ENCODE measurements around the gene PLEKHG5.
"Not testable (repeated sequence)": the region's sequence is repeated elsewhere in the genome, so short reads cannot be mapped to it uniquely, and the experiment has no call there.

The PLEKHG5 gene

DNA sequence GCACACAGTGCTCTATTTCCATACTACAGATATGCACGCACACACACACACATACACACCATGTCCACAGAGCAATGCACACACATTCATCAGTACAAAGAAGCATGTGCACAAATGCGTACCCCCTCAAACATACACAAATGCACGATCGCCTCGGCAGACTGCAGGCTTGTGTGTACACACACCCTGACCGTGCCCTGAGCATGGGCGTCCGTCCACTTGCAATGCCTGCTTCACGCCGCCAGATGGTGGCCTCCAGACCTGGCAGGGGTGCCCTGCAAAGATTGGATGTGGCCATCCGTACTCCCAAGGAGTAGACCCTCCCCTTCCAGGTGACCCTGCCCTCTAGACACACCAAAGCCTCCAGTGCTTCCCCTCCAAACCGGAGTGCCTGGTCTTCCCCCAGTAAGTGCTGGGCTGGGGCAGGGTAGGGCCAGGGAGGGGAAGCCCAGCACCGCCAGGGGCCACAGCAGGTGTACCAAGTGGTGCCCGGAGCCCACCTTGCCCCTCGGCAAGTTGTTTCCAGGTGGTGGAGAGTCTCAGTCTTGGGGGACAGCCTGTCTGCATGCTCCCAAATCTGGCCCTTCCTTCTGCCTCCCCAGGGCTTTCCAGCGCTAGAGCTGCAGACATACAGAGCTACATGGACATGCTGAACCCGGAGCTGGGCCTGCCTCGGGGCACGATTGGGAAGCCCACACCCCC is 46.3 kb downstream of the PLEKHG5 start:
- peak; percentile 34 for DNase-seq (ENCODE audit: low spot score)

DNA sequence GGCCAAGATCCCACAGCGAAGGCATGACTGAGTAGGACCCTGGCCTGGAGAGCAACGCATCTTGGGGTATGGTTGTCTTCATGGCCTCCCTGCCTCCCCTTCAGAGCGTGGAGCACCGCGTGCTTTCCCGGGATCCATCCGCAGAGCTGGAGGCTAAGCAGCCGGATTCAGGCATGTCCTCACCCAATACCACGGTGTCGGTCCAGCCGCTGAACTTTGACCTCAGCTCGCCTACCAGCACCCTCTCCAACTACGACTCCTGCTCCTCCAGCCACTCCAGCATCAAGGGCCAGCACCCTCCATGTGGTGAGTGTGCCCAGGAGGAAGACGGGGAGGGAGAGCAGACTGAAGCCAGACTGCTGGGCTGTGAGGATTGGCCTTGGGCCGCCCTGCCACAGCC is 47.1 kb downstream of the PLEKHG5 start:
- no peak for DNase-seq (ENCODE audit: low spot score)

DNA sequence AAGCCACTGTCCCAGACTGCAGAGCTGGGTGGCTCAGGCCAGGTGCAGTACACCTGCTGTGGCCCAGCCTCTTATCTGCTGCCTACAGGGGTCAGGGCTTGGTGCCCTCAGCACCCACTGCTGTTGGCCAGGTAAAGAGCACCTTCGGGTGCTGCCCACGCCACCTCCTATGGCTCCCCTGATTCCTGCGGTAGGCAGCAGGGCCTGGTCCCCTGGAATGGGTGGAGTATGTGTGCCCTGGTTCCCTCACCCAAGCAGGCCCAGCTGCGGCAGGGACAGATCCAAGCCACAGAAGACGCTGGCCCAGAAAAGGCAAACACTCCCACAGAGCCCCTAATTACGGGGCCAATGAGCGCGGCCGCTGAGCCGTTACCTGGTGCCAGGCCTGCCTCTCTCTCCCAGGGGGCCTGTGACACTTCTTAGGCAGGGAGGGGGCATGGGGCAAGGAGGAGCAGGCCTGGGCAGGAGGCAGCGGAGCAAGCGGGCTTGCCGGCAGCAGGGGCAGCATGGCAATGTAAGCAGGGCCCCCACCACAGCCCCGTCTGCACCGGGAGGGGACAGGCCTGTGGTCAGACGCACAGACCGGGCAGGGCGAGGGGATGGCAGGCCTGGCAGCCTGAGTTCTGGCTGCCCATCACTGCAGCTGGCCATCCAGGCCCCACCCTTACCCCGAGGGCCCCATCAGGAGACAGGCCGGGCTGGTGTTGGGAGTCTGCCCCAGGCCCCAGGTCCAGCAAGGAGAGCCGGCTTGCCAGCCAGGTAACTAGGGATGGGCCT is 47.9 kb downstream of the PLEKHG5 start:
- no peak for DNase-seq (ENCODE audit: low spot score)

DNA sequence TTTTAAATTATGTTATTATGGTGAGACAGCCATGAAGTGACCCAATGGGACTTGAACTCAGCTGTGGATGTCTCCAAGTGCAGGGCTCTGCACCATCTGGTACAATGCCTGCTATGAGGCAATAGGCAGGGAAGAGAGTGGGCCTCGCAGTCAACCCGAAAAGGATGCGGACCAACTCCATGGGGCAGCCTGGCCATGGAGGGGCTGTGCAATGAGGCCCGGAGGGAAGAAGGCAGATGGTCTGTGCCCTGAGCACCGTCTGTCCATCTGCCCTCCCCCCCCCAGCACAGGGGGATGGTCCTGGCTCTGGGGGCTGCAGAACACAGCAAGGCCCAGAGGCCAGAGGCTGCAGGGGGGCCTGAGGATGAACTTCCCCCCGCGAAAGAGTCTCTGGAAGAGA is 49.9 kb downstream of the PLEKHG5 start:
- no peak for DNase-seq (ENCODE audit: low spot score)

DNA sequence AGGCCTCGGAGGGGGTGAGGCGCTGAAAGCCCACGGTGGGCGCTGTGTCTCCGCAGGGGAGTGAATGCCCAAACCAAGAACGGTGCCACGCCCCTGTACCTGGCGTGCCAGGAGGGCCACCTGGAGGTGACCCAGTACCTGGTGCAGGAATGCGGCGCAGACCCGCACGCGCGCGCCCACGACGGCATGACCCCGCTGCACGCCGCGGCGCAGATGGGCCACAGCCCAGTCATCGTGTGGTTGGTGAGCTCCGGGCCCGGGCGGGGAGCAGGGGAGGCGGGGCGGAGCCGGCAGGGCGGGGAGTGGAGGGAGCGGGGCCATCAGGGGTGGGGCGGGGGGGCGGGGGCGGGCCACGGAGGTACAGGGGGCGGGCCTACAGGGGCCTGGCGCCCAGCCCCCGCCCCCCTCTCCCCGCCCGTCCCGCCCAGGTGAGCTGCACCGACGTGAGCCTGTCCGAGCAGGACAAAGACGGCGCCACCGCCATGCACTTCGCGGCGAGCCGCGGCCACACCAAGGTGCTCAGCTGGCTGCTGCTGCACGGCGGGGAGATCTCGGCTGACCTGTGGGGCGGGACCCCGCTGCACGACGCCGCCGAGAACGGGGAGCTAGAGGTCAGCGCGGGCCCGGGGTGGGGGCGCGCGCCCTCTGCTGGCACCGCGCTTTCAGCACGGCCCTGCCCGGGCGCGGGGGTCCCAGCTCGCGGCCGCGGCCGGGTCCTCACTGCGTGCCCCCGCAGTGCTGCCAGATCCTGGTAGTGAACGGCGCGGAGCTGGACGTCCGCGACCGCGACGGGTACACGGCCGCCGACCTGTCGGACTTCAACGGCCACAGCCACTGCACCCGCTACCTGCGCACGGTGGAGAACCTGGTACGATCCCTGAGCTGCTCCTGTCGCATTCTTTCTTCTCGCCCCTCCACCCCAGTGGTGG is 51.0 kb downstream of the PLEKHG5 start:
- peak; percentile 23 for DNase-seq (ENCODE audit: low spot score)

DNA sequence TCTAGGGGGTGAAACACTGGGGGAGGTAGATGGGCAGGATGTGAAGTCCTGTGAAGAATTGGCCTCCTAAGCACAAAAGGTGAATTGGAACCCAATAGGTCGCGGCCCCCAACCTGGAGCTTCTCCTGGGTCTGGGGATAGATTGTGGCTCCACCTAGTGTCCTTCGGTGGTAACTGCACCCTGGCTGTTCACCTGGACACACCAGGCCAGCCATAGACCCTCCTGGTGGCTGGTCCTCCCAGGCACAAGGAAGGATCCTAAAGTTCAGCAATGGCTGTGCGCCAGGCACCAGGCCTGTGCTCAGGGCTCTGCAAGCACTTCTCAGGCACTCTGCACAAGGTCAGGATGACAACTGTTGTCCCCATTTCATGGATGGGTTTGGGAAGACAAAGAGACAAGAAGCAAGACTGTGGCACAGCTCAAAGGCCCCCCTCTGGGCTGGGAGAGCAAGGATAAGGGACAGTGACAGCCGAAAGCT is 53.4 kb downstream of the PLEKHG5 start:
- peak; percentile 53 for DNase-seq (ENCODE audit: low spot score)

DNA sequence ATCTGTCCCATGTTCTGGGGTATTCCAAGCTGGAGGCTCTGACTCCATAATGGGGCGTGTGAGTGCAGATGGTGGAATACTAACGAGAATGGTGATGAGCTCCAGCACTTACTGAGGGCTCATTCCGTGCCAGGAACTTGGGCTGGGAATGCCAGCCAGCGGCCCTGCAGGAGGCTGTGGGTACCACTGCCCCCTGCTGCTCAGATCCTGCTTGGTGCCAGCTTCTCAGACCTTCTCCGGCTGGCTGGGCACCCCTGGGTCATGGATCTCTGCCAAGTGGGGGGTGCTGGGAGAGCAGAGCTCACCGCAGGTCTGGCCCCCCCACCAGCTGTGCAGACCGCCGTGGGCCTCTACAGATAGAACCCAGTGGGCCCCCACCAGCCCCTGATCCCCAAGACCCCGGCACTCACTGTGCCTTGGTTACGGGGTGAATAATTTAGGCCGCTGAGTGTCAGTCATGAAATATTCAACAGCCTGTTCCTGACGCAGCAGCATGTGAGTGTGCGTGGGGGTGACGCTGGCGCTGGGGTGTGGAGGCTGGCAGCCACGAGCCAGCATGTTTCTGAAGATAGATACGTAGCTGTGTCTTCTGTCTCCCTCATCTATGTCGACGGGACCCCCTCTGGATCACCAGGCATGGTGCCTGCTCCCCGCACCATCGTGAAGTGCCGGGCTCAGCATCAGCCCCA is 54.3 kb downstream of the PLEKHG5 start:
- DNase-seq (ENCODE audit: low spot score): peak; percentile 41

DNA sequence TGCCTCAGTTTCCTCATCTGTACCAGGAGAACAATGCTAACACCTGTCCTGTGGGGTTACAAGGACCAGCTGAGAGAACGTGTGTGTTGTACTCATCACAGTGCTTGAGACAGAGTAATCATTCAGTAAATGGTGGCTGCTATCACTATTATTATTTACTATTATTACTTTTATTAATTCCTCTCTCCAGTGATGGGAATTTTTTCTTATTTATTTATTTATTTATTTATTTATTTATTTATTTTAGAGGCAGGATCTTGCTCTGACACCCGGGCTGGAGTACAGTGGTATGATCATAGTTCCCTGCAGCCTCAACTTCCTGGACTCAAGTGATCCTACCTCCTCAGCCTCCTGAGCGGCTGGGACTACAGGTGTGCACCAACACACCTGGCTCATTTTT is 55.2 kb downstream of the PLEKHG5 start:
- DNase-seq (ENCODE audit: low spot score): not testable (repeated sequence)

DNA sequence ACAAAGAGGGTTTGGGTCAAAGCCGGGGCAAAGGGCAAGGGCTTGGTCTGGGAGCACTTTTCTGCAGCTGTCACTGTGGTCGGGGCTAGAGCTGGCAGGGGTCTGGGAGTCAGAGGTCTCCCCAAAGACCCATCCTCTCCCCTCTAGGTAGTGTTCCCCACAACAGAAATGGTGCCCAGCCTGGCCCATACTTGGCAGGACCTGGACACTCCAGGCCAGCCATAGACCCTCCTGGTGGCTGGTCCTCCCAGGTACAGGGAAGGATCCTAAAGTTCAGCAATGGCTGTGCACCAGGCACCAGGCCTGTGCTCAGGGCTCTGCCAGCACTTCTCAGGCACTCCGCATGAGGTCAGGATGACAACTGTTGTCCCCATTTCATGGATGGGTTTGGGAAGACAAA is 55.9 kb downstream of the PLEKHG5 start:
- DNase-seq (ENCODE audit: low spot score): no peak

DNA sequence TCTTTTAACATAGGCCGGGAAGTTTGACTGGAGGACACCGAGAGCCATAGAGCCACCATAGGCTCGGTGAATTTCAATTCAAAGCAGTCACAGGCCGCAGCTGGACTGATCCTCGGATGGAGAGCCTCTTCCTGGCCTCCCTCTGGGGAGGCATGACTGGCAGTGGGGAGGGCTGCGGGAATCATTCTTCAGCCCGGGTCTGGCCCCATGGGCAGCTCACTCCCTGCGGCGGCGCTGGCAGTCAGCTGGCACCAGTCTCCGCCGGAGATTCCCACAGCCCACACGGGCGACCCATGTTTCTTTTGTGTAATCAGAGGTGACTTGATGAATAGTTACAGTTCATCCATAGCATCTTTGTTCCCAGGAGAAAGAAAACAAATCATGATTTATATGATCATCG is 56.3 kb downstream of the PLEKHG5 start:
- no peak for DNase-seq (ENCODE audit: low spot score)

DNA sequence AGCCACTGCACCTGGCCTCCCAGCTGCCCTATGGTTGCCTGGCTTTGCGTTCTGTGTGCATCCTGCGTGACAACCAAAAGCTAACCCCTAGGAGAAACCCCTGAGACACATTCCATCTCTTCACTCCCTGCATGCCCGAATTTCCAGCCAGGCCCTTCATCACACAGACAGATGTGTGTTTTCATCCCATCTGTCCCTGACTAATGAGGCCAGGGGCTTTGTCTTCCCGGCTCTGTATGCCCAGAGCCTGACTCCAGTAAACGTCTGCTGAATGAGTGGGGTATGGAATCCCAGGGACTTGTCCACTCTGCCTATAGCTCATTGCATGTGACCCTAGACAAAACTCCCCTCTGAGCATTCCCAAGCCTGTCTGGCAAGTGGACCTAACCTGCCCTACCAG is 57.3 kb downstream of the PLEKHG5 start:
- DNase-seq (ENCODE audit: low spot score): no peak

DNA sequence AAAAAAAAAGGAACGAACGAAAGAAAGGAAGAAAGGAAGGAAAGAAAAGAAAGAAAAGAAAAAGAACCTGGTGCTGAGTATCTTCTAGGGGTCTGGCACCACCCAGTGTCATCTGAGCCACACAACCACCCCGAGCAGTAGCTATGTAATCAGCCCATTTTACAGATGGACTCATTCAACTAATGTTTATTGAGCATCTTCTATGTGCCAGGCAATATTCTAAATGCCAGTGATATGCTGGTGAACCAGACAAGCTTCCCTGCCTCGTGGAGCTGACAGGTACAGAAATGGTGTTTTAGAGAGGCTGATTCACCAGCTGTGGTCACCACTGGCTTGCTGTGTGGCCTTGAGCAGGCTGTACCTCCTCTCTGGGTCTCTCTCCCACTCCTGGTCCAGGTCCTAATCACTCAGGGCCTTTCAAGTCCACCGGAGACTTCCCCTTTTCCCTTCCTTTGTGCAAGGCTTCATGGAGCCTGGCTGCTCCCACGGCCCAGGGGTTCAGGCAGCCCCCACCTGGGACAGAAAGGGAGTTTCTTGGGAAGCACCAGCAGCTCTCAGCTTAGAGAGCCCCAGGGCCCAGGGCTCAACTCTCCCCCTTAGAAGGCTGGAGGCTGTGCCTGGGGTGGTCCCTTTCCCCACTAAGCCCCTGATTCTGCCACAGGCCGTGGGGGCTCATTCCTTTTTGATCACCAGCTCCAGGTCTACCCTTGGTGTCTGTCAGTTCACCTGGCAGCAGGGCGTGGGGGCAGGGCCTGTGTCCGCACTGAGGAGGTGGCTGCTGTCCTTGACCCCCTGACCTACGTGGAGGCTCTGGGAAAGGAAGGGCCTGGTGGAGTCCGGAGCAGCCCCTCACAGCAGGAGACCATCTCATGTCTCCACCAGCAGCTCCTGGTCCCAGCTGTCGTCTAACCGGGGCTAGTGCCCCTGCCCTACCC is 59.6 kb downstream of the PLEKHG5 start:
- not testable (repeated sequence) for DNase-seq (ENCODE audit: low spot score)

DNA sequence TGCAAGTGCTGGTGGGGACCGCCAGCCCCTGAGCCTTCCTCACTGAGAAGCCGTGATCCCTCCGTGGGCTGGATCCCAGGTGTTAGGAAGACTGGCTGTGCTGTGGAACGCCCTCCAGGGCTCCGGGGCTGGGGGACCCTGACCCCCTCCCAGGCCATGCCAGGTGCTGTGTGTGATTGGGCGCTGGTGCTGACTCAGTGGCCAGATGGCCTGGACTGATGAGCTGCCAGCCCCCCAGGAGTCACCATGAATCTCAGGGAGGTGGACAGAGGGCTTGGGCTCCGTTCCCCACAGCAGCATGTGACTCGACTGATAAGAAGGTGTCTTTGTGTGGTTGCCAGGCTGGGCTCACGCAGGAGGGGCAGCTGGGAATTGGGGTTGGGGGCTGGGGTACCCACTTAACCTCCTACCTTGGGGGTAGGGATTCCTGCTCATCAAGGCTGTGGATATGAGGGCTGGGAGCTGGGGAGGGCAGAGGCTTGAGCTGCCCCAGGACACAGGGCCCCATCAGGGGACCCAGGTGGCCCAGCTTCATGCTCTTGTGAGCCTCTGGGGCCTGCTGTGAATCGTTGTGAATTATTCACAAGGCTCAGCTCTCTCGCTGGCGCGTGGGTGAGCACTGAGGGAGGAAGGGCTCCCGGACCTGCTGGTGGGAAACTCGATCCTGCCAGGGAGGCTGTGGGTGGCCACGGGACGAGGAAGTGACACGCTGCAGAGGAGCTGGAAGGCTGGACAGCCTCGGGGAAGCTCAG is 61.6 kb downstream of the PLEKHG5 start:
- DNase-seq (ENCODE audit: low spot score): not testable (repeated sequence)

DNA sequence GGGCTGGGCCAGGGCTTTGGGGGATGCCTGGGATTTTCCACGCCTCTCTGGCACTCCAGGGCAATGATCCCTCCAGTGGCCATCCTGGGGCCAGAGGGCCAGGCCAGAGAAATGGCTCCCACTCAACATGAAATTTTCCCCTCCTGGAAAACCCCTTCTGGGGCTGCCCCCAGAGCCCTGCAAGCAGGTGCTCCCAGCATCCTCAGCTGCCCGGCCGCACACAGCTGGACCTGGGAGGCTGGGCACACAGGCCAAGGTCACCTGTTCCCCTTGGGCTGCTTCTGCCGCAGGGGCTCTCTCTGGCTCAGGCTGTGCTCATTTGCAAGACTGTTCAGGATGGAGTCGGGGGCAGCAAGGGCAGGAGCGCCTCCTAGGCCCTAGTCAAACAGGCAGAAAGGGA is 63.0 kb downstream of the PLEKHG5 start:
- not testable (repeated sequence) for DNase-seq (ENCODE audit: low spot score)

DNA sequence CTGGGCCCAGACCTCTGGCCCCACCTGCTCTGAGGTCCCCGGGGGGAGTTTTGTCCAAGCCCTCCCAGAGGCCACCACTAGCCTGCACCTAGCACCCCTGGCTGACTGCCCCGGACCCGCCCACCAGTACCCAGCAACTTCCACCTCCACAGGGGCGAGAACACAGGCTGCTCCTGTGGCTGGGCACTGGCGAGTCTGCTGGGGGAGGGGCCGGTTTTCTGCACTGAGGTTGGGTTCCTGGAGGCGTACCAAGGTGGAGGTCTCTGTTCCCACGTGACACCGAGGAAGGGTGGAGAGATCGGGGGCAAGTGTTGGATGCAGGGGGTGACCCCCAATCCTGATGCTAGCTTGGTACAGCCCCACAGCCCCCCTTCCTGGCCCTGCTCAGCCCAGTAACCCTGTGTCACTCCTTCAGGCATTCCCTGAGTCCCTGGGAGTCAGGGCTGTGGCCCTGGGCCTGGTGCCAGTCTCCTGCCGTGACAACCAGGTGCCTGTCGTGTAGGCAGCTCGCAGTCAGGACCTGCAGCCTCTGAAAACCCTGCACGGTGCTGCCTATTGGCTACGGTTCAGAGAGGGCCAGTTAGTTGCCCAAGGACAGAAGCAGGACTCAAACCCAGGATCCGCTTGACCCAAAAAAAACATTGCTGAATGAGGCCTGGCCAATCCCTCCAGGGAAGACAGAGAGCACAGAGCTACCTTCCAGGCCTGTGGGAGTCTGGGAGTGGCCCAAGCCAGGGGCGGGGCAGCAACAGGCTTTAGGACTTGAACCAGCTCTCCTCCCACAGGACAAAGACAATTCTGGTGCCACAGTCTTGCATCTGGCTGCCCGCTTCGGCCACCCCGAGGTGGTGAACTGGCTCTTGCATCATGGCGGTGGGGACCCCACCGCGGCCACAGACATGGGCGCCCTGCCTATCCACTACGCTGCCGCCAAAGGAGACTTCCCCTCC is 63.8 kb downstream of the PLEKHG5 start:
- DNase-seq (ENCODE audit: low spot score): no peak

DNA sequence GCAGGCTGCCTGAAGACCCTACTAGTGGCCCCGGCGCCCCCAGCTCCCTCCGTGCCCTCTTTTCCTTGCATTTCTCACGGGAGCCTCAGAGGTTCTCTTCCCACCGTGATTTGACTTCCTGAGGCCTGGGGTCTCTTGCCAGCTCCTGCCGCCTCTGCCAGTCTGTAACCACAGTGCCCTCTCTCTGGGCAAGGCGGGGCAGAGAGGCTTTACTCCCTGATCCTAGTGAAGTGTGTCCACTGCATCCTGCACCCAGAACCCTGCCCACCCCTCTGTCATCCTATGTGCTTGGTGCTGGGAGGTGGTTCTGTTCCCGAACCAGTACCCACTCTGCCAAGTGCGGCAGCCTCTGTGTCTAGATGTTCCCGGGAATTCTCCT is 64.5 kb downstream of the PLEKHG5 start:
- DNase-seq (ENCODE audit: low spot score): no peak

DNA sequence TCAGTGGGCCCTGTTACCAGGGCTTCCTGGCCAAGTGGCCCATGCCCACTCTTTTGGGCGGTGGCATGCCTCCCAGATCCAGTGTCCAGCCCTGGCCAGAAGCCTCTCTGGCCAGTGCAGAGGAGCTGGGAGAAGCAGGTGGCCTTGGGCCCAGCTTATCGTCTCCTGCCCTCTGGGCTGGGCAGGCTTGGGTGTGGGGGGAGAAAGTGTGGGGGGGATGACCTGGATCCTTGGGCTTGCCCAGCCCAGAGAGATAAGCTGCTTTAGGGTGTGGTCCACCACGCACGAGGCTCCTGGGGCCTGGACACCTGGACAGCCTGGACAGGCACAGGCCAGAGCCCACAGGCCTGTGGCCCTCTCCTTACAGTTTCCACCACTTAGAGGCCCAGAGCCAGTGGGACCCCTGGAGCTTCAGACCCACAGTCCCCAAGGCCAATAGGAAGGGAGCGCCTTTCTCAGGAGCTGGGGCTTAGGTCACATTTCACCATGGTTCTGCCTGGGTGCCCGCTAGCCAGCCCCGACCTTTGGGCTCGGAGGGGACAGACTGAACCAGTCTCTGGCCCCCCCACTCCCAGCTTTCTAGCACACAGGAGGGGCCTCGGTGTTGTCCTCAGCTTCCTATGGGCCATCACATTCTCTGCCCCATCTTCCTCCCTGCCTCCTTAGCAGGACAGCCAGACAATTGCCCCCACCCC is 65.0 kb downstream of the PLEKHG5 start:
- DNase-seq (ENCODE audit: low spot score): no peak

DNA sequence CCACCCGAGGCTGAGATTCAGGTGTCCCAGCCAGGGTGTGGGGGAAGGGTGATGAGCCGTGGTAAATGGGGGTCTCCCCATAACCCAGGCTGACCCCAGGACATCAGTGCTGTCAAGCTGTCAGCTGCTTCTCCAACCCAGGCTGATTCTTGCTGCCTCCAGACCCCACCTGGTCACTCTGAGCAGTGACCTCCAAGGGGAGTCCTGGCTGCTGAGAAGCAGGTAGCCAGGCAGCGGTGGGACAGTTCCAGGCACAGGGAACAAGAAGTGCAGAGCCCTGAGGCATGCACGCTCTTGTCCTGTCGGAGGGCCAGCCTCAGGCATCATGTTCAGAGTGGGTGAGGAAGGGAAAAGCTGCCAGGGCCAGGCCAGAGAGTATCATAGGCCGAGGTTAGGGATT is 65.8 kb downstream of the PLEKHG5 start:
- no peak for DNase-seq (ENCODE audit: low spot score)
